NB4 (cell line): Measurements from ENCODE around the gene SEMA6A.

Source experiments
- CTCF ChIP-seq: IDR thresholded peaks from one replicate; pipeline ENCODE4 v1.5.1; 2012; ENCODE audit warnings: low read depth, low read length
- MAX ChIP-seq: IDR thresholded peaks from 2 replicates; pipeline ENCODE4 v1.6.1; 2011; ENCODE audit warnings: low read depth, low read length
- MYC ChIP-seq: IDR thresholded peaks from 2 replicates; pipeline ENCODE4 v1.6.1; 2011; ENCODE audit warnings: low read depth, low read length
- POLR2A ChIP-seq: IDR thresholded peaks from 2 replicates; pipeline ENCODE4 v1.6.1; 2011; ENCODE audit warnings: mild to moderate bottlenecking; ENCODE audit not compliant: insufficient read length; ENCODE audit errors: extremely low read depth

- TF ChIP-seq CTCF (no peak), MAX (no peak), POLR2A (no peak), MYC (no peak)
These were observed 47.9 kb upstream of the SEMA6A start for GRCh38 chr5:116622375-116623050.
